IPS-18c (cell line): ENCODE data around the gene SLC25A23.
"Not testable (repeated sequence)": the region's sequence is repeated elsewhere in the genome, so short reads cannot be mapped to it uniquely, and the experiment has no call there.

Source experiments
- H3K4me3 ChIP-seq: 2 replicates; pipeline ENCODE4 v1.7.0; 2013; ENCODE audit warnings: low read depth, mild to moderate bottlenecking, low read length, moderate library complexity; ENCODE audit not compliant: insufficient read depth
- H3K9me3 ChIP-seq: one replicate; pipeline ENCODE4 v1.6.1; 2013; ENCODE audit warnings: mild to moderate bottlenecking, low read length, moderate library complexity; ENCODE audit not compliant: control insufficient read depth, insufficient read depth

SLC25A23 gene

GRCh38 chr19:6440905-6441304 lies 18.7 kb downstream of the SLC25A23 start:
- H3K4me3 ChIP-seq: no peak overlapping the region
- H3K9me3 ChIP-seq: no peaks in the 10 kb centered on the region

GRCh38 chr19:6439743-6440142 lies 19.8 kb downstream of the SLC25A23 start:
- no peak overlapping the region for H3K4me3 ChIP-seq
- H3K9me3 ChIP-seq: no peaks in the 10 kb centered on the region

GRCh38 chr19:6433663-6434062 lies 25.9 kb downstream of the SLC25A23 start, which contains the start of gene SLC25A41:
Gene SLC25A41 (minus strand): TSS chr19:6433763. CDS start chr19:6433693, 70 bp downstream.
- no peak within 1 kb of the TSS for H3K4me3 ChIP-seq

GRCh38 chr19:6433165-6433564 lies 26.4 kb downstream of the SLC25A23 start:
- Histone ChIP-seq H3K4me3 (no peak overlapping the region), H3K9me3 (no peaks in the 10 kb centered on the region)

More at GRCh38 chr19:6433663-6434062, 25.9 kb downstream of the SLC25A23 start, which contains the start of gene SLC25A41:
- no peaks in the 10 kb centered on the region for H3K9me3 ChIP-seq

- Histone ChIP-seq H3K9me3 (no peaks in the 10 kb centered on the region), H3K4me3 (no peak overlapping the region)
These were observed 27.7 kb downstream of the SLC25A23 start for GRCh38 chr19:6431891-6432290.

GRCh38 chr19:6429419-6430221 lies 30.0 kb downstream of the SLC25A23 start:
- Histone ChIP-seq H3K4me3 (no peak overlapping the region), H3K9me3 (no peaks in the 10 kb centered on the region)

- not testable (repeated sequence) for H3K9me3 ChIP-seq, H3K4me3 ChIP-seq
These were observed 30.7 kb downstream of the SLC25A23 start for GRCh38 chr19:6428692-6429418.

GRCh38 chr19:6427131-6427530 lies 32.5 kb downstream of the SLC25A23 start:
- Histone ChIP-seq H3K9me3 (no peaks in the 10 kb centered on the region), H3K4me3 (no peak overlapping the region)

- Histone ChIP-seq H3K9me3 (no peaks in the 10 kb centered on the region), H3K4me3 (no peak overlapping the region)
These were observed 33.6 kb downstream of the SLC25A23 start for GRCh38 chr19:6425732-6426620.

- Histone ChIP-seq H3K9me3 (no peaks in the 10 kb centered on the region), H3K4me3 (no peak overlapping the region)
These were observed 34.5 kb downstream of the SLC25A23 start for GRCh38 chr19:6424939-6425731.

GRCh38 chr19:6424195-6424938 lies 35.2 kb downstream of the SLC25A23 start, which contains the start of gene KHSRP:
Gene KHSRP (minus strand): TSS chr19:6424811. CDS start chr19:6424701, 110 bp downstream.
- H3K4me3 ChIP-seq: peak within 1 kb of the TSS; percentile 90
- H3K9me3 ChIP-seq: no peaks in the 10 kb centered on the region

GRCh38 chr19:6423499-6424194 lies 35.9 kb downstream of the SLC25A23 start:
- peak overlapping the region; percentile 90 for H3K4me3 ChIP-seq
- no peaks in the 10 kb centered on the region for H3K9me3 ChIP-seq

- Histone ChIP-seq H3K4me3 (no peak overlapping the region), H3K9me3 (no peaks in the 10 kb centered on the region)
These were observed 38.2 kb downstream of the SLC25A23 start for GRCh38 chr19:6421075-6422014.

GRCh38 chr19:6418562-6418932 lies 41.0 kb downstream of the SLC25A23 start:
- H3K4me3 ChIP-seq: no peak overlapping the region

More at GRCh38 chr19:6418562-6418932, 41.0 kb downstream of the SLC25A23 start:
- H3K9me3 ChIP-seq: no peaks in the 10 kb centered on the region
